ENCODE data around the gene RNF4.

GRCh38 chr4:2482693-2483092 is 13.8 kb downstream of the RNF4 start:
- no peak for TF ChIP-seq EZH2 (IDR thresholded peaks at IDR 0.05)
- no peak for TF ChIP-seq POLR2AphosphoS5 (IDR thresholded peaks at IDR 0.05; ENCODE audit: borderline replicate concordance, low read depth, low read length)
- TF ChIP-seq FOXP2 (optimal IDR thresholded peaks at IDR 0.05; ENCODE audit: control extremely low read depth, extremely low read length, insufficient read depth): no peak
